GM19452 (cell line): Measurements from ENCODE around the gene NAA16.
"Not testable (repeated sequence)": the region's sequence is repeated elsewhere in the genome, so short reads cannot be mapped to it uniquely, and the experiment has no call there.

Experiments
- ATAC-seq: cut with Tn5 transposase; IDR thresholded peaks from one replicate; pipeline ENCODE4 v1.9.1; 2021; ENCODE audit not compliant: unreplicated experiment

The NAA16 gene

GRCh38 chr13:41405367-41405766, 94.3 kb downstream of the NAA16 start:
- no peak for ATAC-seq

- ATAC-seq, result no peak
Measured at GRCh38 chr13:41407380-41407779, 96.3 kb downstream of the NAA16 start.

- ATAC-seq, result no peak
Measured at GRCh38 chr13:41408121-41408520, 97.1 kb downstream of the NAA16 start.

GRCh38 chr13:41408746-41409145, 97.7 kb downstream of the NAA16 start:
- ATAC-seq, result no peak

- ATAC-seq, result no peak
Measured at GRCh38 chr13:41409611-41410010, 98.5 kb downstream of the NAA16 start.

GRCh38 chr13:41411060-41411459, 100.0 kb downstream of the NAA16 start:
- ATAC-seq, result no peak

GRCh38 chr13:41411522-41411921, 100.5 kb downstream of the NAA16 start:
- ATAC-seq, result no peak

- ATAC-seq, result no peak
Measured at GRCh38 chr13:41413872-41414271, 102.8 kb downstream of the NAA16 start.

GRCh38 chr13:41416276-41416675, 105.2 kb downstream of the NAA16 start:
- ATAC-seq, result no peak

GRCh38 chr13:41418027-41418426, 107.0 kb downstream of the NAA16 start:
- ATAC-seq, result no peak

- no peak for ATAC-seq
Measured at GRCh38 chr13:41418731-41419130, 107.7 kb downstream of the NAA16 start.

GRCh38 chr13:41419206-41419605, 108.1 kb downstream of the NAA16 start:
- no peak for ATAC-seq

- no peak for ATAC-seq
Measured at GRCh38 chr13:41420146-41420545, 109.1 kb downstream of the NAA16 start.

GRCh38 chr13:41421330-41421729, 110.3 kb downstream of the NAA16 start:
- not testable (repeated sequence) for ATAC-seq

GRCh38 chr13:41421983-41422382, 110.9 kb downstream of the NAA16 start:
- ATAC-seq, result not testable (repeated sequence)

GRCh38 chr13:41423259-41423658, 112.2 kb downstream of the NAA16 start:
- ATAC-seq, result not testable (repeated sequence)

- ATAC-seq, result not testable (repeated sequence)
Measured at GRCh38 chr13:41424675-41425074, 113.6 kb downstream of the NAA16 start.

GRCh38 chr13:41426047-41426446, 115.0 kb downstream of the NAA16 start:
- no peak for ATAC-seq
